Natural killer cell (primary cell): Measurements from ENCODE around the gene CACUL1. TPM values are rescaled to one million over a fixed set of nuclear protein-coding genes. Genes with fewer than 3 reads are reported as not detected.

Experiments used
- ATAC-seq, 3 donors: fragments of 150-1000 bp in 2 of 3; fragments of 200-7000 bp in 1 of 3; cut with Tn5 transposase; 1 replicate in 1 of 3; 2 replicates in 2 of 3; pipeline ENCODE4 v1.10.0; 2021; ENCODE audit warnings: mild to moderate bottlenecking in 2 of 3, moderate library complexity in 2 of 3
- DNase-seq, 2 donors: peaks; one replicate each; pipeline versions ENCODE4 v3.0.0 to v3.0.0-alpha.2; 2013 to 2021; ENCODE audit warnings: mixed read lengths in 1 of 2
- H3K27ac ChIP-seq: one replicate; pipeline ENCODE4 v1.5.1; 2013; ENCODE audit warnings: mild to moderate bottlenecking, low read length
- H3K27me3 ChIP-seq: one replicate; pipeline ENCODE4 v1.6.1; 2013; ENCODE audit warnings: low read length; ENCODE audit not compliant: control insufficient read depth, insufficient read depth
- H3K36me3 ChIP-seq: one replicate; pipeline ENCODE4 v1.6.1; 2013; ENCODE audit warnings: low read length; ENCODE audit not compliant: control insufficient read depth, insufficient read depth
- H3K4me1 ChIP-seq: one replicate; pipeline ENCODE4 v1.6.1; 2013; ENCODE audit warnings: low read length; ENCODE audit not compliant: control insufficient read depth, insufficient read depth
- H3K4me3 ChIP-seq: one replicate; pipeline ENCODE4 v1.5.1; 2013; ENCODE audit warnings: low read length
- H3K9me3 ChIP-seq: one replicate; pipeline ENCODE4 v1.6.1; 2013; ENCODE audit warnings: low read length; ENCODE audit not compliant: control insufficient read depth, insufficient read depth
- H3K27ac Mint-ChIP-seq, 2 donors: one replicate each; pipeline ENCODE4 v1.8.0; 2022; ENCODE audit warnings: mild to moderate bottlenecking in 2 of 2, mixed read lengths in 2 of 2, moderate library complexity in 1 of 2
- H3K27me3 Mint-ChIP-seq, 2 donors: one replicate each; pipeline ENCODE4 v1.8.0; 2022; ENCODE audit warnings: low read depth in 2 of 2, mixed read lengths in 2 of 2
- H3K36me3 Mint-ChIP-seq: one replicate; pipeline ENCODE4 v1.8.0; 2022; ENCODE audit warnings: mixed read lengths
- H3K4me1 Mint-ChIP-seq, 2 donors: one replicate each; pipeline ENCODE4 v1.8.0; 2022; ENCODE audit warnings: mixed read lengths in 2 of 2
- H3K4me3 Mint-ChIP-seq: one replicate; pipeline ENCODE4 v1.8.0; 2022; ENCODE audit warnings: mild to moderate bottlenecking, moderate library complexity, mixed read lengths
- H3K9me3 Mint-ChIP-seq, 2 donors: one replicate each; pipeline ENCODE4 v1.8.0; 2022; ENCODE audit warnings: mixed read lengths in 2 of 2
- CTCF ChIP-seq: fragments of 200-600 bp; IDR thresholded peaks from one replicate; pipeline ENCODE4 v1.8.0; 2022; ENCODE audit warnings: antibody characterized with exemption
- WGBS: methylation state at CpG from one replicate; pipeline ENCODE4 v1.1.7; 2013; ENCODE audit warnings: missing lambda C conversion rate; ENCODE audit not compliant: insufficient coverage; 5-methylcytosine and 5-hydroxymethylcytosine counted together
- intact Hi-C: fragments of 100-400 bp; cut with micrococcal nuclease; formaldehyde crosslinking; loops from one replicate; pipeline ENCODE4 v1.14.2; 2022
- total RNA-seq, 4 donors: library from RNA; stranded (reverse); fragments of 120-200 nt in 1 of 4; gene quantifications; one replicate each; pipeline versions ENCODE4 v1.2.3 to v1.2.4, GENCODE V29; 2013 to 2022

The CACUL1 gene
- total RNA-seq, 3 donors from 2014 or later (not counting 1 experiment from before 2014, with no cell fraction given): 45.4 to 65.9 (median 47.6) TPM

- Mint-ChIP-seq H3K27ac (no peak overlapping the region), H3K4me1 (peaks cover 64 to 71% of the 10 kb centered on the region in 2 donors)
Measured at GRCh38 chr10:118742782-118743181, 12.0 kb downstream of the CACUL1 start.

DNA sequence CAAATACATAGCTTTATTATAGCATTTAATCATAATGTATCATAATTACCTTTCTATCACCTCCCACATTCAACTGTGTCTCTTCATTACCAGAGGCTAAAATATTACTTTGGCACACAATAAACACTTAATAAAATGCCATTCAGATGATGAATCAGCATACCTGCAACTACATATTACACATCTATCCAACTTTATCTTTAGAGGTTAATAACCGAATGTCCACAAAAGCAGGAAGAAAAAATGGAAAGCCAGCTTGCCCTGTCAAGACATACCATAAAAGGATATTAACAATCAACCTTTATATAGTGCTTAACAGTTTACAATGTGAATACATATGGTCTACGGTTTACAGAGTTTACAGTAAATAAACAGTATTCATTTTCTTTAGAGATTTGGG lies 12.7 kb downstream of the CACUL1 start:
- intact Hi-C loops: no loop called here
- WGBS: 86% methylated on average over 1 of the region's 2 CpGs
- H3K27ac Mint-ChIP-seq: no peak overlapping the region
- Histone ChIP-seq H3K36me3 (no peaks in the 10 kb centered on the region), H3K27me3 (no peaks in the 10 kb centered on the region), H3K4me3 (no peak overlapping the region), H3K4me1 (no peaks in the 10 kb centered on the region), H3K27ac (no peak overlapping the region), H3K9me3 (no peaks in the 10 kb centered on the region)
- peaks cover 62 to 72% of the 10 kb centered on the region in 2 donors for H3K4me1 Mint-ChIP-seq
- H3K4me3 Mint-ChIP-seq: no peak overlapping the region
- H3K9me3 Mint-ChIP-seq: no peaks in the 10 kb centered on the region
- no peaks in the 10 kb centered on the region for H3K36me3 Mint-ChIP-seq
- ATAC-seq: no peak
- DNase-seq: no peak
- H3K27me3 Mint-ChIP-seq: no peaks in the 10 kb centered on the region
- TF ChIP-seq CTCF: no peak

More at GRCh38 chr10:118742782-118743181, 12.0 kb downstream of the CACUL1 start:
- 100% methylated on average over 1 of the region's 1 CpG for WGBS
- ATAC-seq: no peak
- Histone ChIP-seq H3K4me1 (no peaks in the 10 kb centered on the region), H3K9me3 (no peaks in the 10 kb centered on the region), H3K36me3 (no peaks in the 10 kb centered on the region), H3K27me3 (no peaks in the 10 kb centered on the region), H3K27ac (no peak overlapping the region), H3K4me3 (no peak overlapping the region)
- H3K27me3 Mint-ChIP-seq: no peaks in the 10 kb centered on the region
- no peak for DNase-seq
- no peaks in the 10 kb centered on the region for H3K9me3 Mint-ChIP-seq
- no peaks in the 10 kb centered on the region for H3K36me3 Mint-ChIP-seq
- intact Hi-C loops: no loop called here
- H3K4me3 Mint-ChIP-seq: no peak overlapping the region
- no peak for TF ChIP-seq CTCF

- TF ChIP-seq CTCF: no peak
- no peaks in the 10 kb centered on the region for H3K9me3 ChIP-seq
- H3K4me1 Mint-ChIP-seq: peaks cover 55 to 61% of the 10 kb centered on the region in 2 donors
- H3K27me3 ChIP-seq: no peaks in the 10 kb centered on the region
- 100% methylated on average over 2 of the region's 2 CpGs for WGBS
- intact Hi-C loops: no loop called here
- H3K36me3 ChIP-seq: no peaks in the 10 kb centered on the region
- no peaks in the 10 kb centered on the region for H3K9me3 Mint-ChIP-seq
- ATAC-seq: no peak
- DNase-seq: no peak
- no peaks in the 10 kb centered on the region for H3K36me3 Mint-ChIP-seq
- no peak overlapping the region for H3K4me3 ChIP-seq
- peaks cover 3% of the 10 kb centered on the region for H3K4me1 ChIP-seq
- no peak overlapping the region for H3K27ac ChIP-seq
- H3K27me3 Mint-ChIP-seq: no peaks in the 10 kb centered on the region
- no peak overlapping the region for H3K4me3 Mint-ChIP-seq
- H3K27ac Mint-ChIP-seq: no peak overlapping the region
Measured at GRCh38 chr10:118738406-118738805, 16.4 kb downstream of the CACUL1 start.

GRCh38 chr10:118737603-118738302 lies 17.0 kb downstream of the CACUL1 start:
- no peak for TF ChIP-seq CTCF
- Histone ChIP-seq H3K9me3 (no peaks in the 10 kb centered on the region), H3K27me3 (no peaks in the 10 kb centered on the region), H3K27ac (no peak overlapping the region), H3K4me1 (peaks cover 6% of the 10 kb centered on the region), H3K4me3 (no peak overlapping the region), H3K36me3 (no peaks in the 10 kb centered on the region)
- WGBS: 93% methylated on average over 3 of the region's 3 CpGs
- intact Hi-C loops: no loop called here
- Mint-ChIP-seq H3K27ac (no peak overlapping the region), H3K9me3 (no peaks in the 10 kb centered on the region), H3K4me3 (no peak overlapping the region), H3K27me3 (no peaks in the 10 kb centered on the region), H3K36me3 (no peaks in the 10 kb centered on the region), H3K4me1 (peaks cover 56 to 59% of the 10 kb centered on the region in 2 donors)
- DNase-seq (no peak), ATAC-seq (no peak)
